Smooth muscle cell (in vitro differentiated cells): ENCODE results near the gene TCTN3. TPM values are rescaled to one million over a fixed set of nuclear protein-coding genes. Genes with fewer than 3 reads are reported as not detected.
A peak's percentile ranks its signal among the peaks of the same experiment; 100 is the strongest.

Source experiments
- DNase-seq: peaks from one replicate; lab custom pipeline; 2025; ENCODE audit not compliant: unreplicated experiment; lab: John Stamatoyannopoulos, UW
- H2AFZ ChIP-seq: fragments of 200-600 bp; sonication (generic); 2 replicates; pipeline ENCODE4 v1.6.0; 2016; ENCODE audit warnings: antibody characterized with exemption, low read depth, mild to moderate bottlenecking
- H3F3A ChIP-seq: fragments of 200-600 bp; sonication (generic); 2 replicates; pipeline ENCODE4 v1.6.0; 2017; ENCODE audit warnings: antibody characterized with exemption, low read depth
- H3K27ac ChIP-seq: fragments of 200-600 bp; sonication (generic); 2 replicates; pipeline ENCODE4 v1.5.1; 2016; ENCODE audit warnings: low read depth, mild to moderate bottlenecking
- H3K27me3 ChIP-seq: fragments of 200-600 bp; sonication (generic); 2 replicates; pipeline ENCODE4 v1.6.1; 2016; ENCODE audit warnings: low read depth, mild to moderate bottlenecking
- H3K36me3 ChIP-seq: fragments of 200-600 bp; sonication (generic); 2 replicates; pipeline ENCODE4 v1.5.1; 2016; ENCODE audit warnings: low read depth
- H3K4me1 ChIP-seq: fragments of 200-600 bp; sonication (generic); 2 replicates; pipeline ENCODE4 v1.5.1; 2016; ENCODE audit warnings: low read depth
- H3K4me2 ChIP-seq: fragments of 200-600 bp; sonication (generic); 2 replicates; pipeline ENCODE4 v1.6.0; 2016; ENCODE audit warnings: mild to moderate bottlenecking
- H3K4me3 ChIP-seq: fragments of 200-600 bp; sonication (generic); 2 replicates; pipeline ENCODE4 v1.5.1; 2016; ENCODE audit warnings: mild to moderate bottlenecking
- H3K79me2 ChIP-seq: fragments of 200-600 bp; sonication (generic); 2 replicates; pipeline ENCODE4 v1.6.0; 2016; ENCODE audit warnings: low read depth, mild to moderate bottlenecking
- H3K9ac ChIP-seq: fragments of 200-600 bp; sonication (generic); 2 replicates; pipeline ENCODE4 v1.6.0; 2016; ENCODE audit warnings: low read depth
- H3K9me3 ChIP-seq: fragments of 200-600 bp; sonication (generic); replicated peaks from 2 replicates; pipeline ENCODE4 v1.5.1; 2016; ENCODE audit warnings: low read depth
- H4K20me1 ChIP-seq: fragments of 200-600 bp; sonication (generic); 2 replicates; pipeline ENCODE4 v1.6.0; 2016; ENCODE audit warnings: low read depth
- WGBS: methylation state at CpG from one replicate; pipeline ENCODE4 v1.1.7; 2016; ENCODE audit warnings: low lambda C conversion rate; 5-methylcytosine and 5-hydroxymethylcytosine counted together
- polyA plus RNA-seq: library from polyadenylated mRNA; unstranded; fragments of >200 nt; fragmentation: Nextera tagmentation; extraction: Ambion mirVana; gene quantifications from 2 replicates; pipeline ENCODE4 v1.2.1, GENCODE V29; 2016
- total RNA-seq: library from RNA; depleted of rRNA; stranded (reverse); fragments of >200 nt; gene quantifications from 2 replicates; pipeline ENCODE4 v1.2.3, GENCODE V29; 2014
- TF ChIP-seq, protein P1 (sequence below): fragments of 200-600 bp; sonication (generic); IDR thresholded peaks from 2 replicates; pipeline ENCODE4 v1.5.1; 2017; ENCODE audit warnings: borderline replicate concordance, mild to moderate bottlenecking, antibody characterized with exemption; ENCODE audit not compliant: insufficient read depth, poor library complexity, severe bottlenecking

TCTN3 gene
- total and polyA plus RNA-seq, 2 experiments from 2014 or later: 57.2 to 62.8 TPM

DNA sequence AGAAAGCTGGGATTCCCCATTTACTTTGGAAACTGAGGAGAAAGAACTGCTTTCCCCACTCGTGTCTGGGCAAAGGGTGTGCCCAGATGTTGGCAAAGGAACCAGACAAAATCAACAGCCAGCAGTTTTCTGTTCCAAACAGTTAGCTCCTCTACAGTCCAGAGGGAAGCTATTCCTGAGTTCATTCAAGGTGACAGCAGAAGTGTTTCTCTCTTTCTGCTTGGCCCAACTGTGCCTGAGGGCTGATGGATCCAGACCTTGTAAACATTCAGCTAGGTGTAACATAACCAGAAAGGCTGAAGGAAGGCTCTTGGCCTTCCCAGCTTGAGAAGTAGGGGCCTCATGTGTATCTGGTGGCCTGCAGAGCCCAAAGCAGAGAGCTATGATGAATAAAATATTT, 30.2 kb downstream of the TCTN3 start:
- TF ChIP-seq, protein P1, sequence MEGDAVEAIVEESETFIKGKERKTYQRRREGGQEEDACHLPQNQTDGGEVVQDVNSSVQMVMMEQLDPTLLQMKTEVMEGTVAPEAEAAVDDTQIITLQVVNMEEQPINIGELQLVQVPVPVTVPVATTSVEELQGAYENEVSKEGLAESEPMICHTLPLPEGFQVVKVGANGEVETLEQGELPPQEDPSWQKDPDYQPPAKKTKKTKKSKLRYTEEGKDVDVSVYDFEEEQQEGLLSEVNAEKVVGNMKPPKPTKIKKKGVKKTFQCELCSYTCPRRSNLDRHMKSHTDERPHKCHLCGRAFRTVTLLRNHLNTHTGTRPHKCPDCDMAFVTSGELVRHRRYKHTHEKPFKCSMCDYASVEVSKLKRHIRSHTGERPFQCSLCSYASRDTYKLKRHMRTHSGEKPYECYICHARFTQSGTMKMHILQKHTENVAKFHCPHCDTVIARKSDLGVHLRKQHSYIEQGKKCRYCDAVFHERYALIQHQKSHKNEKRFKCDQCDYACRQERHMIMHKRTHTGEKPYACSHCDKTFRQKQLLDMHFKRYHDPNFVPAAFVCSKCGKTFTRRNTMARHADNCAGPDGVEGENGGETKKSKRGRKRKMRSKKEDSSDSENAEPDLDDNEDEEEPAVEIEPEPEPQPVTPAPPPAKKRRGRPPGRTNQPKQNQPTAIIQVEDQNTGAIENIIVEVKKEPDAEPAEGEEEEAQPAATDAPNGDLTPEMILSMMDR: no peak
- no peaks in the 10 kb centered on the region for H3K27me3 ChIP-seq
- no peak for DNase-seq
- no peaks in the 10 kb centered on the region for H4K20me1 ChIP-seq
- no peak overlapping the region for H3K9ac ChIP-seq
- no peak overlapping the region for H3K4me2 ChIP-seq
- H3K79me2 ChIP-seq: no peaks in the 10 kb centered on the region
- no peak overlapping the region for H3K27ac ChIP-seq
- H3K4me3 ChIP-seq: no peak overlapping the region
- no peaks in the 10 kb centered on the region for H3K36me3 ChIP-seq
- 88% methylated on average over 1 of the region's 1 CpG for WGBS
- H3K4me1 ChIP-seq: no peaks in the 10 kb centered on the region
- no peaks in the 10 kb centered on the region for H3K9me3 ChIP-seq
- no peaks in the 10 kb centered on the region for H3F3A ChIP-seq
- H2AFZ ChIP-seq: no peak overlapping the region

GRCh38 chr10:95661818-95662217, 31.9 kb downstream of the TCTN3 start:
- DNase-seq: no peak
- H3K27me3 ChIP-seq: no peaks in the 10 kb centered on the region
- H3F3A ChIP-seq: no peaks in the 10 kb centered on the region
- H3K4me2 ChIP-seq: no peak overlapping the region
- H3K9ac ChIP-seq: no peak overlapping the region
- H4K20me1 ChIP-seq: no peaks in the 10 kb centered on the region
- H3K4me1 ChIP-seq: no peaks in the 10 kb centered on the region
- no peaks in the 10 kb centered on the region for H3K9me3 ChIP-seq
- no peak overlapping the region for H3K27ac ChIP-seq
- no peaks in the 10 kb centered on the region for H3K36me3 ChIP-seq
- H2AFZ ChIP-seq: no peak overlapping the region
- no peaks in the 10 kb centered on the region for H3K79me2 ChIP-seq
- TF ChIP-seq, protein P1: no peak
- H3K4me3 ChIP-seq: no peak overlapping the region
- WGBS: 83% methylated on average over 1 of the region's 1 CpG

GRCh38 chr10:95660283-95660682, 33.4 kb downstream of the TCTN3 start:
- H2AFZ ChIP-seq: no peak overlapping the region
- TF ChIP-seq, protein P1: no peak
- H3K27ac ChIP-seq: no peak overlapping the region

DNA sequence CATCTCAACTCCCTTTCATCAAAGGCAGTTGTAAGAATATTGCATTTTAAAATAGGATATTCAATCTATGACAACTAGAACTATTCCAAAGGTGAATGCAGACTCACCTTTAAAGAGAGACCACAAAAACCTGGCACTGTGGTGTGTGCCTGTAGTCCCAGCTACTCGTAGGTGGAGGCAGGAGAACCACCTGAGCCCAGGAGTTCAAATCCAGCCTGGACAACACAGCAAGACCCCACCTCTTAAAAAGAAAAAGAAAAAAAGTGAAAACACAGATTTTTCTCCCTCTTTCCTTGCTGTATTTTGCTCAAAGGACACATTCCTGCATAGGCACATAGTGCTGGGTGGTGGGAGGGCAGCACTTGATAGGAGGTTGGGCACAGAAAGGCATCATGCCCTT, 36.5 kb downstream of the TCTN3 start:
- TF ChIP-seq, protein P1: no peak
- Histone ChIP-seq H3K9ac (no peak overlapping the region), H2AFZ (peak overlapping the region; percentile 42)

More at GRCh38 chr10:95660283-95660682, 33.4 kb downstream of the TCTN3 start:
- peaks cover 1% of the 10 kb centered on the region for H3K4me1 ChIP-seq
- H3K36me3 ChIP-seq: no peaks in the 10 kb centered on the region
- H3K79me2 ChIP-seq: peaks cover 12% of the 10 kb centered on the region
- DNase-seq: no peak
- H3K4me3 ChIP-seq: no peak overlapping the region
- no peak overlapping the region for H3K4me2 ChIP-seq
- no peaks in the 10 kb centered on the region for H3F3A ChIP-seq
- no peak overlapping the region for H3K9ac ChIP-seq
- no peaks in the 10 kb centered on the region for H3K27me3 ChIP-seq
- H4K20me1 ChIP-seq: peaks cover 3% of the 10 kb centered on the region
- no peaks in the 10 kb centered on the region for H3K9me3 ChIP-seq

More for the DNA sequence above, 36.5 kb downstream of the TCTN3 start:
- H3F3A ChIP-seq: no peaks in the 10 kb centered on the region
- H3K36me3 ChIP-seq: peaks cover 10% of the 10 kb centered on the region
- H3K27ac ChIP-seq: no peak overlapping the region
- no peaks in the 10 kb centered on the region for H3K27me3 ChIP-seq
- H3K4me3 ChIP-seq: peak overlapping the region; percentile 84
- peaks cover 12% of the 10 kb centered on the region for H3K4me1 ChIP-seq
- WGBS: 50% methylated on average over 1 of the region's 1 CpG
- peak overlapping the region; percentile 81 for H3K4me2 ChIP-seq
- H4K20me1 ChIP-seq: peaks cover 33% of the 10 kb centered on the region
- peaks cover 42% of the 10 kb centered on the region for H3K79me2 ChIP-seq
- no peaks in the 10 kb centered on the region for H3K9me3 ChIP-seq
- DNase-seq: no peak
